ENCODE measurements around the gene SPAG16.

The SPAG16 gene

DNA sequence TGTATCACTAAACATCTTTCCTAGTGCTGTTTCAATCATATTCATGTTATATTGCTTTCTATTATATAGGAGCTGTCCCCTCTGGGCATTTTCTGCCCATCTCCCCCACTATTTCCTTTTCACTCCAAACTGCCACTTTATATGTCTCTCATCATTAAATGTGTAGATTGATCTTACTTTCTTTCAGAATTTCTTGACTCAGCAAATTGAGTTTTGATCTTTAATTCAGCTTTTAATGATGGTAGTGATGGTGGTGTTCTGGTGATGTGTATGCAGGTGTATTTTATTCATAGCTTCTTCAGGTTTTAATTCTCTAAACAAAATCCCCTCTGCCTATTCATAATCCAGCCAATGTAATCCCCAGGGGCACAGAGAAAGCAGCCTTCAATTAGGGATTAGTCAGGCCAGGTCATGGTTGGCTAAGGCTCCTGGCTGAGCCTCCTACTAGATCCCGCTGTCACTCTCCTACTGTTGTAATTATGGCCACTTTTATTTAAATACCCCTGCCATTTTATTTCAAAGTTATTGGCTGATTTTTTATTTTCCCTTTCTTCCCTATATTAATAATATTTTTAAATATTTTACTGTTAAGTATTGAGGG, 325.4 kb downstream of the SPAG16 start:
- H4K20me1 ChIP-seq (ENCODE audit: insufficient read depth, low read length, poor library complexity, severe bottlenecking) = no peaks in the 10 kb centered on the region
- TF ChIP-seq CTCF (conservative IDR thresholded peaks at IDR 0.05; ENCODE audit: low read length) (no peak), EZH2phosphoT487 (IDR thresholded peaks at IDR 0.05; ENCODE audit: borderline replicate concordance) (no peak)
- H3K4me2 ChIP-seq (ENCODE audit: low read depth, low read length, poor library complexity, severe bottlenecking) = no peak overlapping the region
- H2AFZ ChIP-seq (ENCODE audit: low read length) = no peak overlapping the region
- no peaks in the 10 kb centered on the region for H3K27me3 ChIP-seq (ENCODE audit: insufficient read depth, low read length, poor library complexity, severe bottlenecking)
- no peaks in the 10 kb centered on the region for H3K9me2 ChIP-seq (replicated peaks; ENCODE audit: low read depth, low read length)
- no peaks in the 10 kb centered on the region for H3K79me2 ChIP-seq (ENCODE audit: insufficient read depth, low read length)
- H3K36me3 ChIP-seq (ENCODE audit: insufficient read depth, low read length) = no peaks in the 10 kb centered on the region
- no peaks in the 10 kb centered on the region for H3K9me3 ChIP-seq (ENCODE audit: insufficient read depth, low read depth, low read length)
- no peaks in the 10 kb centered on the region for H3F3A ChIP-seq (ENCODE audit: low read depth)
- H3K4me3 ChIP-seq (ENCODE audit: low read length, poor library complexity, severe bottlenecking) = no peak overlapping the region
- no peaks in the 10 kb centered on the region for H3K4me1 ChIP-seq (ENCODE audit: insufficient read depth, low read length, poor library complexity, severe bottlenecking)
- H3K9ac ChIP-seq (ENCODE audit: low read depth, low read length, poor library complexity, severe bottlenecking) = no peak overlapping the region

DNA sequence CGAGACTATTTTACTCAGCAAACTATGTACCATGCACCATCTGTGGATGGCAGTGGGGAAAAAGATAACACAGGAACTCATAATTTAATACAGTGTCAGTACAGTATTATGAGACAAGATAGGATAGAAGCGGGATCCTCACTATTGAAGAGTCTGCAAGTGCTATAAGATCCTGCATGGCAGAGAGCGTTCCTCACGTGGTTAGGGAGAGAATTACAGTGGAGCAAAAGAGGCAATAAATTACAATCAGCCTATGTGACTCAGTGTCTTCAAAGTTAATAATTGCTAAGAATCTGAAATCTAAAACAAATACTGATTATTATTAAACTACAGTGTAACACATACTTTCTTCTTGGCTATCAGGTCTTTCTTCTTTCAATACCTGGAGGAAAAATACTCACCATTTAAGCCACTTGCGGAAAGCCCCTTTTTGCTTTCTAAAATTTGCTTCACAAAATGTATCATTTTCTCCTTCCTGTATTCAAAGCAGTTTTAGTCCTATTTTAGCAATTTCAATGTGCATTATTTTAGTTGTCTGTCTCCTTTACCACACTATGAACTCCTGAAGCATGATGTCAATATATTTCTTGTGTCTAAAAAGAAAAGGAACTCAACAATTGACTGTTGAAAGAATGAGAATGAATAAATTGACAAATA, 342.9 kb downstream of the SPAG16 start:
- Histone ChIP-seq H3K36me3 (ENCODE audit: insufficient read depth, low read length) (no peaks in the 10 kb centered on the region), H4K20me1 (ENCODE audit: insufficient read depth, low read length, poor library complexity, severe bottlenecking) (no peaks in the 10 kb centered on the region), H3K4me1 (ENCODE audit: insufficient read depth, low read length, poor library complexity, severe bottlenecking) (no peaks in the 10 kb centered on the region), H3K9me3 (ENCODE audit: insufficient read depth, low read depth, low read length) (no peaks in the 10 kb centered on the region), H3K9me2 (replicated peaks; ENCODE audit: low read depth, low read length) (no peaks in the 10 kb centered on the region), H3F3A (ENCODE audit: low read depth) (no peaks in the 10 kb centered on the region), H3K79me2 (ENCODE audit: insufficient read depth, low read length) (no peaks in the 10 kb centered on the region), H3K4me3 (ENCODE audit: low read length, poor library complexity, severe bottlenecking) (no peak overlapping the region), H3K4me2 (ENCODE audit: low read depth, low read length, poor library complexity, severe bottlenecking) (no peak overlapping the region), H3K27me3 (ENCODE audit: insufficient read depth, low read length, poor library complexity, severe bottlenecking) (no peaks in the 10 kb centered on the region), H3K9ac (ENCODE audit: low read depth, low read length, poor library complexity, severe bottlenecking) (no peak overlapping the region), H2AFZ (ENCODE audit: low read length) (no peak overlapping the region)
- TF ChIP-seq EZH2phosphoT487 (IDR thresholded peaks at IDR 0.05; ENCODE audit: borderline replicate concordance) (no peak), CTCF (conservative IDR thresholded peaks at IDR 0.05; ENCODE audit: low read length) (no peak)

DNA sequence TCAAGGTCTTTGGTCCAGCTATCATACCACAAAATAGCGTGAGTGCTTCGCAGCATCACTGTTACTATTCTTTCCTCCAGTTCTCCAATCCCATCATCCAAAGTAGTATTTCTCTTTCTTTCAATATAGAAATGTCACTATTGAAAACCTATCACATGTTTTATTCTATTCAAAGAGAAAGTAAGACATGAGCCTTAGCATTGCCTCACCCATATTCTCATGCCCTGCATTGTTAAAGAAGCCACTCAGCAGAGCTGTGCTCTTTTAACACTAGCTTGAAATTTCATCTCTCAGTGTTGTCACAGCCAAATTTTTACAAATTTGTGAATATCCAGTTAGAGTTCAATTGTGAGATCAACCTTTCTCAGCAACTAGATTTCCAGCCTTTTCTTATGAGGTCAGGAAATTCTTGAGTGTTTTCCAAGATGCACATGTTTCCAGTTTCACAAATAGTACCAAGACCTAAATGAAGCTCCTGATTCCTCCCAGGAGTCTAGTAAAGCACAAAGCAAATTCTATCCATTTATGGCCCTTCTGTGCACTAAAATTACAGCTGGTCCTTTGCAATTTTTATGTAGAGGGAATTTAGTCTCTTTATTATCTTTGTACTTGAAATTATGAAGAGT, 343.7 kb downstream of the SPAG16 start:
- H3K79me2 ChIP-seq (ENCODE audit: insufficient read depth, low read length) = no peaks in the 10 kb centered on the region
- no peak for TF ChIP-seq EZH2phosphoT487 (IDR thresholded peaks at IDR 0.05; ENCODE audit: borderline replicate concordance)
- no peak for TF ChIP-seq CTCF (conservative IDR thresholded peaks at IDR 0.05; ENCODE audit: low read length)
- H3K9ac ChIP-seq (ENCODE audit: low read depth, low read length, poor library complexity, severe bottlenecking) = no peak overlapping the region
- no peaks in the 10 kb centered on the region for H3K9me3 ChIP-seq (ENCODE audit: insufficient read depth, low read depth, low read length)
- no peaks in the 10 kb centered on the region for H3F3A ChIP-seq (ENCODE audit: low read depth)
- H3K4me3 ChIP-seq (ENCODE audit: low read length, poor library complexity, severe bottlenecking) = no peak overlapping the region
- H2AFZ ChIP-seq (ENCODE audit: low read length) = no peak overlapping the region
- no peaks in the 10 kb centered on the region for H3K36me3 ChIP-seq (ENCODE audit: insufficient read depth, low read length)
- no peaks in the 10 kb centered on the region for H3K9me2 ChIP-seq (replicated peaks; ENCODE audit: low read depth, low read length)
- no peaks in the 10 kb centered on the region for H3K4me1 ChIP-seq (ENCODE audit: insufficient read depth, low read length, poor library complexity, severe bottlenecking)
- no peak overlapping the region for H3K4me2 ChIP-seq (ENCODE audit: low read depth, low read length, poor library complexity, severe bottlenecking)
- H3K27me3 ChIP-seq (ENCODE audit: insufficient read depth, low read length, poor library complexity, severe bottlenecking) = no peaks in the 10 kb centered on the region
- no peaks in the 10 kb centered on the region for H4K20me1 ChIP-seq (ENCODE audit: insufficient read depth, low read length, poor library complexity, severe bottlenecking)
